Measurements from ENCODE around the gene DIAPH3.

The DIAPH3 gene

DNA sequence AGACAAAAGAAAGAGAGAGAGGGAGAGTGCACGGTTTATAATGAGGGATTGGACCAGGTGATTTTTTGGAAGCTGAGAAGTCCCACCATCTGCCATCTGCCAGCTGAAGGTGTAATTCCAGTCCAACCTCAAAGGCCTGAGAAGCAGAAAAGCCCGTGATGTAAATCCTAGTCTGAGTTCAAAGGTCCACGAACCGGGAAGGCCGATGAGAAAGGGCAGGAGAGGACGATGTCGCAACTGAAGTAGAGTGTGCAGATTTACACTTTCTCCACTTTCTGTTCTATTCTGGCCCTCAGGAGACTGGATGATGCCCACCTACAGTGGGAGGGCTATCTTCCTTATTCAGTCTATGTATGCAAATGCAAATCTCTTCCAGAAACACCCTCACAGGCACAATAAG, 500.0 kb downstream of the DIAPH3 start:
- Histone ChIP-seq H3K4me1 (ENCODE audit: insufficient read depth, low read length) (no peaks in the 10 kb centered on the region), H3K36me3 (ENCODE audit: insufficient read depth, low read length) (no peaks in the 10 kb centered on the region), H3K4me3 (ENCODE audit: low read depth in 1 of 2, low read length in 2 of 2) (no peak overlapping the region), H3K9ac (ENCODE audit: low read length) (no peak overlapping the region), H3K27me3 (ENCODE audit: control insufficient read depth in 1 of 2, insufficient read depth in 2 of 2, low read length in 2 of 2) (no peaks in the 10 kb centered on the region), H3K27ac (ENCODE audit: low read depth, low read length) (no peak overlapping the region), H3K9me3 (ENCODE audit: low read length) (no peaks in the 10 kb centered on the region)

DNA sequence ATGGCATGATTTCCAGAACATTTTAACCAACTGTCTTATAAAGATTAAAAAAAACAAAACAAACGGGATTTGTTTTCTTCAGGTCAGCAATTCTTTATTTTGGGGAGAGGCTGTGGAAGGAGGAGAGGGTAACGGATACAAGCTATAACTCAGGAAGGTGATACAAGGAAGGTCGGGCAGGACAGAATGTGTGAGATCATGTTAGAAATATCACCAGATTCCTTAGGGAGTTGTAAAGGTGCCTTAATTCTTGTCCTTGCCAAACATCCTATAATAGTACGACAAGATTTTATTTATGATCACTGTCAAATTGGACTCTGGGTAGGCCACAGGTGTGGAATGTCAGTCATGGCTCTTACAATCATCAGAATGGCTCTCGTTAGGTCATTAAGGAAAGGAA, 503.1 kb downstream of the DIAPH3 start:
- H3K9me3 ChIP-seq (ENCODE audit: low read length): no peaks in the 10 kb centered on the region
- no peaks in the 10 kb centered on the region for H3K27me3 ChIP-seq (ENCODE audit: control insufficient read depth in 1 of 2, insufficient read depth in 2 of 2, low read length in 2 of 2)
- no peaks in the 10 kb centered on the region for H3K4me1 ChIP-seq (ENCODE audit: insufficient read depth, low read length)
- no peak overlapping the region for H3K27ac ChIP-seq (ENCODE audit: low read depth, low read length)
- H3K4me3 ChIP-seq (ENCODE audit: low read depth in 1 of 2, low read length in 2 of 2): no peak overlapping the region
- no peaks in the 10 kb centered on the region for H3K36me3 ChIP-seq (ENCODE audit: insufficient read depth, low read length)
- H3K9ac ChIP-seq (ENCODE audit: low read length): no peak overlapping the region

DNA sequence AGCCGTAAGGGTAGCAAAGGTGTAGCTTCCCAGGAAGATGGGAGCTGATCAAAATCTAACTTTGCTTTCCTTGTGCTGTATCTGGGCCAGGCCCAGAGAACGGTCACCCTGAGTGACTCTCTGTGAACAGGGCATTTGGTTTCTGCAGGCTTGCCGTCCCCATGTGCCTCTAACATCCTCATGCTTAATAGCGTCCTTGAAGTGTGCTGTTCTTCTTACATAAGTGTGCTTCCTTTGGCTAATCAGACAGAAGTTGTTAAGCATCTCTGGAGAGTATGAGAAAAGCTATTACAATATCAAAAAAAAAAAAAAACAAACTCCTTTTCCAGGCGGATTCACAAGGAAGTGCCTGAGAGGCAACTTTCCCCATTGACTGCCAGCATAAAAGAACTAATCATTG, 503.7 kb downstream of the DIAPH3 start:
- H3K27me3 ChIP-seq (ENCODE audit: control insufficient read depth in 1 of 2, insufficient read depth in 2 of 2, low read length in 2 of 2): no peaks in the 10 kb centered on the region
- no peak overlapping the region for H3K4me3 ChIP-seq (ENCODE audit: low read depth in 1 of 2, low read length in 2 of 2)
- H3K27ac ChIP-seq (ENCODE audit: low read depth, low read length): no peak overlapping the region
- no peak overlapping the region for H3K9ac ChIP-seq (ENCODE audit: low read length)
- H3K36me3 ChIP-seq (ENCODE audit: insufficient read depth, low read length): no peaks in the 10 kb centered on the region
- no peaks in the 10 kb centered on the region for H3K4me1 ChIP-seq (ENCODE audit: insufficient read depth, low read length)
- no peaks in the 10 kb centered on the region for H3K9me3 ChIP-seq (ENCODE audit: low read length)

DNA sequence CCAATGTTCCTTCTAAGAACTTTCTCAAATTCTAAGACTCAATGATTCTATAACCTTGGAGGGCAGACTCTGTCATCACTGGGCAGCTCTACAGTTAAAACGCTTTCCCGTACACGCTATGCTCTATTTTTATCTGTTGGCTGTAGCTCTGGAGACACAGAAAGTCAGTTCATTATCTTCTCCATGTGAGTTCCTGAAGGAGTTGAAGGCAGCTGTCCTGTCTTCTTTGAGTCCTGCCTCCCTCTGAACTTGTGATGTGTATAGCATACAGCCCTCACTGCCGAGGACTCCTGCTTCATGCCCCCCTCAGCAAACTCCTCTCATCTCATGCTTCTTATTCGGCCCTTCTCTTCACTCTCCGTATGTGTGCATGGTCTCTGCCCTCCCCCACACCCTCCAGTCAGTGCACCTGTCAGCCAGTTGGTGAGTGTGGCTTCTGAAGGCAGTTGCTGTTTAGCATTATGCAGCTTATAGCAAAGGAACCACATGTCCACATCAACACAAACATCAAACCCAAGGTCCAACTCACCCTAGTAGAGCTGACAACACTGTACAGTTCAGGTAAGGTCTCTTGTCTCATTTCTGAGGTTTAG, 504.9 kb downstream of the DIAPH3 start:
- no peaks in the 10 kb centered on the region for H3K36me3 ChIP-seq (ENCODE audit: insufficient read depth, low read length)
- no peaks in the 10 kb centered on the region for H3K27me3 ChIP-seq (ENCODE audit: control insufficient read depth in 1 of 2, insufficient read depth in 2 of 2, low read length in 2 of 2)
- H3K4me3 ChIP-seq (ENCODE audit: low read depth in 1 of 2, low read length in 2 of 2): no peak overlapping the region
- H3K4me1 ChIP-seq (ENCODE audit: insufficient read depth, low read length): no peaks in the 10 kb centered on the region
- H3K9ac ChIP-seq (ENCODE audit: low read length): no peak overlapping the region
- H3K9me3 ChIP-seq (ENCODE audit: low read length): no peaks in the 10 kb centered on the region
- H3K27ac ChIP-seq (ENCODE audit: low read depth, low read length): no peak overlapping the region

DNA sequence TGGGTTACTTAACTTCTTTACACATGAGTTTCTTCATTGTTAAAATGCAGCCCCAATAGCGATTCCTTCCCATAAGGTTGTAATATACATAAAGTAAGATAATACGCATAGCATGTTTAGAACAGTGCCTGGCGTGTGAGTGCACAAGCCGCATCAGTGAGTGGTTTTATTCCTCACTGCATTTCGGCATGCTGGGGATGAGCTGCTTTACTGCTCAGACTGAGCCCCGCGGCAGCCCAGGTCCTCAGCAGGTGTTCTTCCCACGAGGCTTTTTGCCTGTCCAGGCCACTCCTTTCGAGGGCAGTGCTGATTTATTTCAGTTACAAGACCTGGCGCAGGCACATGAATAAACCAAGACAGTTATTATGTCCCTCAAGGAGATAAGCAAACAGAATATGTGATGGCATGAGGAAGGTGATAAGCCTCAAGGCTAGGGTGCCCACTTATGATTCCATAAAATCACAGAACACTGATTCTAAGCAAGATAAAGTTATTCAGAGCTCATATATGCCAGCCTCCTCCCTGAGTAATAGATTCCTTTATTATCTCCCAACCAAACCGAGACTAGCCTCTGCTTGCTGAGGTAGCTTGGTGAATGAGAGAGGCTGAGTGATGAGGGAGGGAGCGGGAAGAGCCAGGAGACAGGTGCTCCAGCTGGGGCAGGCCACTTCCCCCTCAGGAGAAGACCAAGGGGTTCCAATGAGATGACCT, 505.5 kb downstream of the DIAPH3 start:
- H3K27ac ChIP-seq (ENCODE audit: low read depth, low read length): no peak overlapping the region
- H3K9ac ChIP-seq (ENCODE audit: low read length): no peak overlapping the region
- no peak overlapping the region for H3K4me3 ChIP-seq (ENCODE audit: low read depth in 1 of 2, low read length in 2 of 2)
- H3K27me3 ChIP-seq (ENCODE audit: control insufficient read depth in 1 of 2, insufficient read depth in 2 of 2, low read length in 2 of 2): no peaks in the 10 kb centered on the region
- H3K36me3 ChIP-seq (ENCODE audit: insufficient read depth, low read length): no peaks in the 10 kb centered on the region
- H3K9me3 ChIP-seq (ENCODE audit: low read length): no peaks in the 10 kb centered on the region
- no peaks in the 10 kb centered on the region for H3K4me1 ChIP-seq (ENCODE audit: insufficient read depth, low read length)

DNA sequence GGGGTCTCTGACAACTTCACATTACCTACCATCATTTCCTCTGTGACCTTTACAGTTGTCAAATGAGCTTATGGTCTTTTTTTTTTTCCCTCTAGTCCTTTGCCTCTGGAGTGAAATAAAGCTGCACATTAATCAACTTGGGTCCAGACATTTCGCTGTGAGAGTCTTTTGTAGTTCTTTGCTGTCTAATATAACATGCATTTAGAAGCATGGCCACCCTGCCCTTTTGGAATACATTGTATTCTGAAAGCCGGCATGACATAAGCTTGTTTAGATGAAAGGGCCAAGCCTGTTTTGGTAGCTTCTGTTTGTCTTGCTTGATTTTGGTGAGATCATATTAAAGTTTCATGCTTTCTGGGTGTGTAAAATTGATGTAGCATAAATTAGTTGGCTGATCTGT, 509.8 kb downstream of the DIAPH3 start:
- H3K27ac ChIP-seq (ENCODE audit: low read depth, low read length): no peak overlapping the region
- H3K4me3 ChIP-seq (ENCODE audit: low read depth in 1 of 2, low read length in 2 of 2): no peak overlapping the region
- no peaks in the 10 kb centered on the region for H3K27me3 ChIP-seq (ENCODE audit: control insufficient read depth in 1 of 2, insufficient read depth in 2 of 2, low read length in 2 of 2)
- no peaks in the 10 kb centered on the region for H3K4me1 ChIP-seq (ENCODE audit: insufficient read depth, low read length)
- H3K9me3 ChIP-seq (ENCODE audit: low read length): no peaks in the 10 kb centered on the region
- no peak overlapping the region for H3K9ac ChIP-seq (ENCODE audit: low read length)
- H3K36me3 ChIP-seq (ENCODE audit: insufficient read depth, low read length): no peaks in the 10 kb centered on the region

DNA sequence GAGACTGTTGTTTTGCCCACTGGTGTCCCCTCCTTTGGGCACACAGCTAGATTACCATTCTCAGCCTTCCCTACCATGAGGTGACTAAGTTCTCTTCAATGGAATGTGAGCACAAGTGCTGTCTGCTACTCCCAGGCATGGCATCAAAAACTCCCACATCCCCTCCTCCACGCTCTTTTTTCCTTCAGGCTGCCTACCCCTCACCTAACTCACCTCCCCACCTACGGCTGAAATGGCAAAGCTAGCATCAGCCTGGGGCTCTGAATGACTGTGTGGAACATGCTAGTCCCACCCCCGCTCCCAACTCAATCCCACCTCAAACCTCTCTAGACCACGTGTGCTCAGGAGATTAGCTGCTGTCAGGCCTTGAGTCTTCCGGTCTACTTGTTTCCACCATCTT, 512.2 kb downstream of the DIAPH3 start:
- Histone ChIP-seq H3K9me3 (ENCODE audit: low read length) (no peaks in the 10 kb centered on the region), H3K4me3 (ENCODE audit: low read depth in 1 of 2, low read length in 2 of 2) (no peak overlapping the region), H3K27me3 (ENCODE audit: control insufficient read depth in 1 of 2, insufficient read depth in 2 of 2, low read length in 2 of 2) (no peaks in the 10 kb centered on the region), H3K27ac (ENCODE audit: low read depth, low read length) (no peak overlapping the region), H3K4me1 (ENCODE audit: insufficient read depth, low read length) (no peaks in the 10 kb centered on the region), H3K36me3 (ENCODE audit: insufficient read depth, low read length) (no peaks in the 10 kb centered on the region), H3K9ac (ENCODE audit: low read length) (no peak overlapping the region)

DNA sequence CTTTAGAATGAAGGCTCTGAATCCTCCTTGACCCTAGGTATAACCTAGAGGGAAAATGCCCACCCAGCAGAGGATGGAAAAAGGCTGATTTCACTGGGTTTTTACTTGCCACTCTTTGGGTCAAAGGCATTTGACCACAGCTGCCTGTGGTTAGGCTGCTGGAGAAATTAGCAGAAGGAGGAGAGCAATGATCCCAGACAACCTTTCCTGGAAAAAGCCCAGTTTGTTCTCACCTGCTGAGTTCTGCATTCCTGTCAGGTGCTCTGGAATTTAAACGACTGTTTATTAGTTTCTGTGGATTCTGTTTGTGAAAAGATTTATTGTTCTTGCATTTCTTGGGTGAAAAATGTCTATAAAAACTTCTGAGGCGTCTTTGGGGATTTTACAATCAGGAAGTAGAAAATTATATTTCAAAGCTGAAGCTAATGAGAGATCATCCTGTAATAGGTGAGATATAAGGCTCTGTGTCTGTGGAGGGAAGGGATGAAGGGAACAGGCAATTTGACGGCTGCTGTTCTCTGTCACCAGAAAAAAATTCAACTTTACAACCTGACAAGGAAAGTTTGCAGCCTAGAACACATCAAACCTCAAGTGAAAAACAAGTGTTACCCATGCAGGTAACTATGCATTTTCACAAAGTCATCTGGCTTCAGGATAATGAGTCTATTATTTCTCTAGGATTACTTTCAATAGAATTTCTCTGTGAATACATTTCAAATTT, 519.7 kb downstream of the DIAPH3 start:
- Histone ChIP-seq H3K4me3 (ENCODE audit: low read depth in 1 of 2, low read length in 2 of 2) (no peak overlapping the region), H3K9ac (ENCODE audit: low read length) (no peak overlapping the region), H3K27me3 (ENCODE audit: control insufficient read depth in 1 of 2, insufficient read depth in 2 of 2, low read length in 2 of 2) (no peaks in the 10 kb centered on the region), H3K36me3 (ENCODE audit: insufficient read depth, low read length) (no peaks in the 10 kb centered on the region), H3K4me1 (ENCODE audit: insufficient read depth, low read length) (no peaks in the 10 kb centered on the region), H3K27ac (ENCODE audit: low read depth, low read length) (no peak overlapping the region), H3K9me3 (ENCODE audit: low read length) (no peaks in the 10 kb centered on the region)

DNA sequence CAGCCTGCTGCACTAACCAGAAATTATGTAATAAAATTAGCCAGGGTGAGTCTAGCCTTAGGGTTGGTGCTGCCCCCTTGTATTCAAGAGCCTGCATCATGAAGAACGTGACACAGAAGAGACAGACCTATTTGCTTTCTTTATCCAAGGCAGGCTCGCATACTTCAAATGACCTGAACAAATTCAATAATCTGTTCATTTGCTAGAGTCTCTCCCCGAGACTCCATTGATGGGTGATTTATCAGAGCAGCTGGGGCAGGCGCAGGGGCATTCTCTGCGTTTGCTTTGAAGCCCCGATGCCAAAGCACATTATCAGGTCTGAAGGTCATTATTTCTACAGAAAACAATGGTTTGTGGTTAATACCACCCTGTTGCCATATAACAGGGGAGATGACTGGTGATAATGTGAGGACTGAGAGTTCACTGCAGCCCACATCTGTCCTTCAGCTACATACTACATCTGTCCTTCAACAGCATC, 520.3 kb downstream of the DIAPH3 start:
- H3K27me3 ChIP-seq (ENCODE audit: control insufficient read depth in 1 of 2, insufficient read depth in 2 of 2, low read length in 2 of 2): no peaks in the 10 kb centered on the region
- no peaks in the 10 kb centered on the region for H3K9me3 ChIP-seq (ENCODE audit: low read length)
- H3K4me3 ChIP-seq (ENCODE audit: low read depth in 1 of 2, low read length in 2 of 2): no peak overlapping the region
- no peaks in the 10 kb centered on the region for H3K4me1 ChIP-seq (ENCODE audit: insufficient read depth, low read length)
- no peak overlapping the region for H3K27ac ChIP-seq (ENCODE audit: low read depth, low read length)
- H3K9ac ChIP-seq (ENCODE audit: low read length): no peak overlapping the region
- H3K36me3 ChIP-seq (ENCODE audit: insufficient read depth, low read length): no peaks in the 10 kb centered on the region

DNA sequence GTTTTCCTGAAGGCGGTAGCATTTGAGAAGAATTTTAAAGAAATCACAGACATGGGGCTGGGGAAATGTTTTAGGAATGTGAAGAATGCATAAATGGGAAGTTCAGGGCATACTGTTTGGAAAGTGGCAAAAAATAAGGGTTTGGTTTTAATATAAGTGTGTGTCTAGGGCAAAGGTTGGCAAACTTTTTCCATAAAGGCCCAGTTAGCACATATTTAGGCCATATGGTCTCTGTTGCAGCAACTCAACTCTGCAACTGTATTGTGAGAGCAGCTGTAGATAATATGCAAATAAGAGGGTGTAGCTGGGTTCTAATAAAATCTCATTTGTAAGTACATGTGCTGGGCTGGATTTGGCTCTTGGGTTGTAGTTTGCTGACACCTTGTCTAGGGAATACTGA, 521.9 kb downstream of the DIAPH3 start:
- no peak overlapping the region for H3K27ac ChIP-seq (ENCODE audit: low read depth, low read length)
- no peaks in the 10 kb centered on the region for H3K4me1 ChIP-seq (ENCODE audit: insufficient read depth, low read length)
- H3K9ac ChIP-seq (ENCODE audit: low read length): no peak overlapping the region
- no peaks in the 10 kb centered on the region for H3K9me3 ChIP-seq (ENCODE audit: low read length)
- H3K4me3 ChIP-seq (ENCODE audit: low read depth in 1 of 2, low read length in 2 of 2): no peak overlapping the region
- H3K36me3 ChIP-seq (ENCODE audit: insufficient read depth, low read length): no peaks in the 10 kb centered on the region
- H3K27me3 ChIP-seq (ENCODE audit: control insufficient read depth in 1 of 2, insufficient read depth in 2 of 2, low read length in 2 of 2): no peaks in the 10 kb centered on the region

DNA sequence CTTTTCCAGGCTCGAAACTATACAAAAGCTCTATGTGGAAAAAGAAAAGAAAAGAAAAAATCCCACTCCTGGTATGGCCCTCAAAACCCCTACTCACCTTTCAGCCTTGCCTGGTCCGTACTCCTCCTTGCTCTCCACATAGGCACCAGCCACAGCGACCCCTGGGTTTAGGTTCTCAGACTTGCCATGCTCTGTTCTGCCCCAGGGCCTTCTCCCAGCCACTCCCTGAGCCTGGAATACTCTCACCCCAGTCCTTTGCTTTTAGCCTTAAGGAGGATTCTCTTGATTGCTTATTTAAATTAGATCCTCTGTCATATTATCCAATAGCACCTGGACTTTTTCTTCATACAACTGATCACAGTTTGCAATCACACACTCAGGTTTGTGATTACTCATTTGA, 522.5 kb downstream of the DIAPH3 start:
- H3K27ac ChIP-seq (ENCODE audit: low read depth, low read length): no peak overlapping the region
- no peak overlapping the region for H3K9ac ChIP-seq (ENCODE audit: low read length)
- H3K27me3 ChIP-seq (ENCODE audit: control insufficient read depth in 1 of 2, insufficient read depth in 2 of 2, low read length in 2 of 2): no peaks in the 10 kb centered on the region
- no peaks in the 10 kb centered on the region for H3K9me3 ChIP-seq (ENCODE audit: low read length)
- H3K4me3 ChIP-seq (ENCODE audit: low read depth in 1 of 2, low read length in 2 of 2): no peak overlapping the region
- H3K4me1 ChIP-seq (ENCODE audit: insufficient read depth, low read length): no peaks in the 10 kb centered on the region
- H3K36me3 ChIP-seq (ENCODE audit: insufficient read depth, low read length): no peaks in the 10 kb centered on the region

Measured in muscle layer of colon (tissue), 2 donors.